Neural cell (in vitro differentiated cells): ENCODE data around the gene DAGLA. TPM values are rescaled to one million over a fixed set of nuclear protein-coding genes. Genes with fewer than 3 reads are reported as not detected.

Source experiments
- H2AFZ ChIP-seq: fragments of 200-600, 300-800 bp; sonication (generic), shearing (Covaris generic); 2 replicates; pipeline ENCODE4 v1.6.0; 2014; ENCODE audit warnings: low read depth, mild to moderate bottlenecking, antibody characterized with exemption, low read length, moderate library complexity
- H3F3A ChIP-seq: fragments of 200-600 bp; shearing (Covaris generic); 2 replicates; pipeline ENCODE4 v1.6.1; 2016; ENCODE audit warnings: mild to moderate bottlenecking, moderate library complexity, mixed read lengths, antibody characterized with exemption, low read length; ENCODE audit not compliant: insufficient read depth, poor library complexity, severe bottlenecking
- H3K27ac ChIP-seq: fragments of 200-600, 300-800 bp; sonication (generic), shearing (Covaris generic); 2 replicates; pipeline ENCODE4 v1.5.1; 2014; ENCODE audit warnings: mild to moderate bottlenecking, low read length, moderate library complexity
- H3K27me3 ChIP-seq: fragments of 300-800, 200-600 bp; sonication (generic), shearing (Covaris generic); 2 replicates; pipeline ENCODE4 v1.6.0; 2014; ENCODE audit warnings: mild to moderate bottlenecking, low read depth, low read length, moderate library complexity; ENCODE audit not compliant: insufficient read depth
- H3K36me3 ChIP-seq: fragments of 300-800, 200-600 bp; sonication (generic), shearing (Covaris generic); 2 replicates; pipeline ENCODE4 v1.5.1; 2014; ENCODE audit warnings: mild to moderate bottlenecking, antibody characterized with exemption, low read length, moderate library complexity; ENCODE audit not compliant: insufficient read depth
- H3K4me2 ChIP-seq: fragments of 300-800, 200-600 bp; sonication (generic), shearing (Covaris generic); 2 replicates; pipeline ENCODE4 v1.6.0; 2014; ENCODE audit warnings: mild to moderate bottlenecking, low read length
- H3K4me3 ChIP-seq: fragments of 300-800, 200-600 bp; sonication (generic), shearing (Covaris generic); 2 replicates; pipeline ENCODE4 v1.5.1; 2014; ENCODE audit warnings: mild to moderate bottlenecking, low read length, moderate library complexity
- H3K79me2 ChIP-seq: fragments of 200-600 bp; shearing (Covaris generic); replicated peaks from 2 replicates; pipeline ENCODE4 v1.6.0; 2014; ENCODE audit warnings: mild to moderate bottlenecking, low read length, moderate library complexity; ENCODE audit not compliant: insufficient read depth
- H3K9ac ChIP-seq: fragments of 300-800, 200-600 bp; sonication (generic), shearing (Covaris generic); 2 replicates; pipeline ENCODE4 v1.6.1; 2016; ENCODE audit warnings: mild to moderate bottlenecking, low read length, mixed read lengths
- H3K9me2 ChIP-seq: fragments of 200-600 bp; shearing (Covaris generic); 2 replicates; pipeline ENCODE4 v1.6.1; 2016; ENCODE audit warnings: mild to moderate bottlenecking, low read length, mixed read lengths; ENCODE audit not compliant: insufficient read depth
- H3K9me3 ChIP-seq: fragments of 200-600, 300-800 bp; sonication (generic), shearing (Covaris generic); 2 replicates; pipeline ENCODE4 v1.6.1; 2016; ENCODE audit warnings: mild to moderate bottlenecking, mixed run types, low read length, moderate library complexity, mixed read lengths
- H4K20me1 ChIP-seq: fragments of 200-600 bp; shearing (Covaris generic); 2 replicates; pipeline ENCODE4 v1.6.1; 2016; ENCODE audit warnings: mild to moderate bottlenecking, mixed run types; ENCODE audit not compliant: insufficient read depth
- EP300 ChIP-seq: fragments of 450-650 bp; conservative IDR thresholded peaks from 2 replicates; pipeline ENCODE4 v1.6.1; 2014; ENCODE audit warnings: antibody characterized with exemption, mild to moderate bottlenecking, moderate library complexity; ENCODE audit not compliant: poor library complexity, severe bottlenecking
- EZH2 ChIP-seq: fragments of 200-600, 300-800 bp; shearing (Covaris generic), sonication (generic); IDR thresholded peaks from 2 replicates; pipeline ENCODE4 v1.6.1; 2014; ENCODE audit warnings: antibody characterized with exemption, low read length, borderline replicate concordance, mild to moderate bottlenecking; ENCODE audit not compliant: insufficient read depth, poor library complexity, severe bottlenecking
- MXI1 ChIP-seq: fragments of 450-650 bp; conservative IDR thresholded peaks from 2 replicates; pipeline ENCODE4 v1.6.1; 2014; ENCODE audit warnings: antibody characterized with exemption, mild to moderate bottlenecking; ENCODE audit not compliant: poor library complexity, severe bottlenecking
- POLR2AphosphoS5 ChIP-seq: IDR thresholded peaks from 2 replicates; pipeline ENCODE4 v1.6.1; 2012
- RAD21 ChIP-seq: fragments of 450-650 bp; conservative IDR thresholded peaks from 2 replicates; pipeline ENCODE4 v1.6.1; 2014; ENCODE audit warnings: antibody characterized with exemption, mild to moderate bottlenecking, moderate library complexity
- SMC3 ChIP-seq: fragments of 450-650 bp; conservative IDR thresholded peaks from 2 replicates; pipeline ENCODE4 v1.6.1; 2014; ENCODE audit warnings: antibody characterized with exemption, mild to moderate bottlenecking, moderate library complexity; ENCODE audit not compliant: poor library complexity
- TAF1 ChIP-seq: IDR thresholded peaks from 2 replicates; pipeline ENCODE4 v1.6.1; 2012; ENCODE audit warnings: low read depth
- polyA plus RNA-seq: library from polyadenylated mRNA; depleted of rRNA; stranded (reverse); fragments of >200 nt; gene quantifications from 2 replicates; pipeline ENCODE4 v1.2.3, GENCODE V29; 2014
- TF ChIP-seq, protein P1 (sequence below): IDR thresholded peaks from 2 replicates; pipeline ENCODE4 v1.6.1; 2012; ENCODE audit warnings: borderline replicate concordance
- TF ChIP-seq, protein P2 (sequence below): fragments of 450-650 bp; IDR thresholded peaks from 2 replicates; pipeline ENCODE4 v1.5.1; 2014; ENCODE audit warnings: antibody characterized with exemption, mild to moderate bottlenecking, moderate library complexity; ENCODE audit not compliant: poor library complexity, severe bottlenecking

The DAGLA gene
- polyA plus RNA-seq, 1 donor from 2014 or later = 4.5 TPM

DNA sequence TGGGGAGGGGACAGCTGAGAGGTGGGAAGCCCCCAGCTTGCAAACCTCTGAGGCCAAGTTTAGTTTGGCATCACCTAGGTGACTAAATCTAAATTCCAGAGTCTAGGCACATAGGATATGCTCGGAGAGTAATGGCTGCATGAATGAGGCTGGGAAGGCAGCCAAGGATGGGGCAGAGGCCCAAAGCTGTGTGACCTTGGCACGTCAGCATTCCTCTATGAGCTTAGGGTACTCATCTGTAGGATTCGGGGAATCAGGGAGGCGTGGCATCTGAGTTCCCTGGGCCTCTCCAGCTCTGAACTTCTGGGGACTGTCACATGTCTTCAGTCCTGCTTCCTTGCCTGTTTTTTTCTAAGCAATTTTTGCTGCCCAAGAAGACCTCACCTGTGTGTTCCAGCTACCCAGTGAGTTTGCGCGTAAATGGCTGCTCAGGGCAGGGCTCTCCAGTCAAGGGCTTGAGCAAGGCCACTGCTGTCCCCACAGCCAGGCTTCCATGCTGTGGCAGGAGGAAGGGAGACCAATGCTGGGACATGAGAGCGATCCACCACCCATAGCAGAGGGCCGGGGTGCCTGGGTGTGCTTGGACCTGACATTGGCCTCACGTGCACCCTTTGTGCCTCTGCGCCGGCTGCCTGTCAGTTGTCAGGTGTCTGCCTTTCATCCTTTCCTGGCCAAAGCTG is 13.9 kb downstream of the DAGLA start:
- no peak overlapping the region for H3K27ac ChIP-seq
- no peaks in the 10 kb centered on the region for H3K79me2 ChIP-seq
- H3F3A ChIP-seq = no peaks in the 10 kb centered on the region
- H3K4me2 ChIP-seq = no peak overlapping the region
- H2AFZ ChIP-seq = no peak overlapping the region
- TF ChIP-seq TAF1 = no peak
- no peak for TF ChIP-seq RAD21
- no peak for TF ChIP-seq POLR2AphosphoS5
- TF ChIP-seq MXI1 = no peak
- TF ChIP-seq EP300 = no peak
- no peaks in the 10 kb centered on the region for H3K9me3 ChIP-seq
- H4K20me1 ChIP-seq = no peaks in the 10 kb centered on the region
- no peaks in the 10 kb centered on the region for H3K27me3 ChIP-seq
- H3K4me3 ChIP-seq = no peak overlapping the region
- H3K9ac ChIP-seq = no peak overlapping the region
- H3K9me2 ChIP-seq = no peaks in the 10 kb centered on the region
- no peaks in the 10 kb centered on the region for H3K36me3 ChIP-seq

DNA sequence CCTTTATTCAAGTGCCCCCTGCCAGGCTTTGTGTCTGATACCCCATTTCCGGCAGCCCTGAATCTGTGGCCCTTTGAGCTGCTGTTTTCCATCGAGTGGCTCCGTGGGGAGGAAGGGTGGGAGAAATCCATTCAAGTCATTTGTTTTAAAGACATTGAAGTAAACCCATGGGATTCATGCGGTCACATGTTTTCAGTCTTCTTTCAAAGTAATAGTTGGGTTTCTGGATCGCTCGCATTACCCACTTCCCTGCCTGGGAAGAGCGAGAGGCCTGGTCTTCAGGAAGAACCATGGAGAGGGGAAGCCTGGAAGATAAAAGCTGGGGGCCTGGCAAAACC is 14.4 kb downstream of the DAGLA start:
- Histone ChIP-seq H2AFZ (no peak overlapping the region), H3K27me3 (no peaks in the 10 kb centered on the region), H3K9me3 (no peaks in the 10 kb centered on the region), H3K4me3 (no peak overlapping the region), H4K20me1 (no peaks in the 10 kb centered on the region), H3K36me3 (no peaks in the 10 kb centered on the region), H3F3A (no peaks in the 10 kb centered on the region), H3K79me2 (no peaks in the 10 kb centered on the region), H3K27ac (no peak overlapping the region), H3K4me2 (no peak overlapping the region), H3K9ac (no peak overlapping the region), H3K9me2 (no peaks in the 10 kb centered on the region)
- no peak for TF ChIP-seq EZH2
- TF ChIP-seq, protein P1, sequence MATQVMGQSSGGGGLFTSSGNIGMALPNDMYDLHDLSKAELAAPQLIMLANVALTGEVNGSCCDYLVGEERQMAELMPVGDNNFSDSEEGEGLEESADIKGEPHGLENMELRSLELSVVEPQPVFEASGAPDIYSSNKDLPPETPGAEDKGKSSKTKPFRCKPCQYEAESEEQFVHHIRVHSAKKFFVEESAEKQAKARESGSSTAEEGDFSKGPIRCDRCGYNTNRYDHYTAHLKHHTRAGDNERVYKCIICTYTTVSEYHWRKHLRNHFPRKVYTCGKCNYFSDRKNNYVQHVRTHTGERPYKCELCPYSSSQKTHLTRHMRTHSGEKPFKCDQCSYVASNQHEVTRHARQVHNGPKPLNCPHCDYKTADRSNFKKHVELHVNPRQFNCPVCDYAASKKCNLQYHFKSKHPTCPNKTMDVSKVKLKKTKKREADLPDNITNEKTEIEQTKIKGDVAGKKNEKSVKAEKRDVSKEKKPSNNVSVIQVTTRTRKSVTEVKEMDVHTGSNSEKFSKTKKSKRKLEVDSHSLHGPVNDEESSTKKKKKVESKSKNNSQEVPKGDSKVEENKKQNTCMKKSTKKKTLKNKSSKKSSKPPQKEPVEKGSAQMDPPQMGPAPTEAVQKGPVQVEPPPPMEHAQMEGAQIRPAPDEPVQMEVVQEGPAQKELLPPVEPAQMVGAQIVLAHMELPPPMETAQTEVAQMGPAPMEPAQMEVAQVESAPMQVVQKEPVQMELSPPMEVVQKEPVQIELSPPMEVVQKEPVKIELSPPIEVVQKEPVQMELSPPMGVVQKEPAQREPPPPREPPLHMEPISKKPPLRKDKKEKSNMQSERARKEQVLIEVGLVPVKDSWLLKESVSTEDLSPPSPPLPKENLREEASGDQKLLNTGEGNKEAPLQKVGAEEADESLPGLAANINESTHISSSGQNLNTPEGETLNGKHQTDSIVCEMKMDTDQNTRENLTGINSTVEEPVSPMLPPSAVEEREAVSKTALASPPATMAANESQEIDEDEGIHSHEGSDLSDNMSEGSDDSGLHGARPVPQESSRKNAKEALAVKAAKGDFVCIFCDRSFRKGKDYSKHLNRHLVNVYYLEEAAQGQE = no peak
- TF ChIP-seq RAD21 = no peak
- TF ChIP-seq SMC3 = no peak

DNA sequence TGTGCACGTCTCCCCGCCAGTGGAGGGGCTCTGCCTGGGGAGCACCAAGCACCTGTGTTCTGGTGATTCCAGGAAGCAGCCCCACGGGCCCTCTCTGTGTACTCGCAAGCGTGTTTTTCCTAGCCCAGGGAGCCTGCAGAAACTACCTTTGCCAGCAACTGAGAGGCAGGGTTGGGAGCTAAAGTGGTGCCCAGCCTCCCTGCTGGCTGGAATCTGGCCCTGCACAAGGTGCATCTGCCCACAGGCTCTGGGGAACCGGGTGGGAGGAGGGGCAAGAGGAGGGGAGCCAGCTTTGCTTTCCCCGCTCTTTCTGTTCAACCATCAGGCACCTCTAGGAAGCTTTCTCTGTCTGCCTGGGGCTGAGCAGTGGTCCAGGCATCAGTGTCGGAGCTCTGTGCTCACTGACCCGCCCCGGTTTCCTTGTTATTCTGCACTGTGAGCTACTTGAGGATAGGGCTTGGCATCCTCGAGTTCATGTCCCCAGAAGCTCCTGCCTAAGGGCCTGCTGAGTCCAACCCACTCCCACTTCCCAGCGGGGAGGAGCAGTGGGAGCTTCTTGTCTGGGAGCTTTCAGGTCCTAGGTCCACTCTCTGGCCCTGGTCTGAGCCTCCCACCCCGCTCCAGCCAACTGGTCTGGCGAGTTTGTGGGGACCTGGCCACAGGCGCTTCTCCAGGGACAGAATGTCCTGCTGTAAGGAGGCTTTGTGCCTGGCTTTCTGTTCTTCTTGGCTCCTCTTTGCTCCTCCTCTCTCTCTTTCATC is 14.9 kb downstream of the DAGLA start:
- Histone ChIP-seq H3K9me3 (no peaks in the 10 kb centered on the region), H3K4me2 (no peak overlapping the region), H3K27ac (no peak overlapping the region), H3K79me2 (no peaks in the 10 kb centered on the region), H2AFZ (no peak overlapping the region), H4K20me1 (no peaks in the 10 kb centered on the region), H3K4me3 (no peak overlapping the region), H3K36me3 (no peaks in the 10 kb centered on the region), H3K27me3 (no peaks in the 10 kb centered on the region), H3K9ac (no peak overlapping the region), H3F3A (no peaks in the 10 kb centered on the region), H3K9me2 (no peaks in the 10 kb centered on the region)
- no peak for TF ChIP-seq SMC3
- TF ChIP-seq EP300 = no peak
- no peak for TF ChIP-seq TAF1
- TF ChIP-seq, protein P1 = no peak
- no peak for TF ChIP-seq MXI1
- TF ChIP-seq POLR2AphosphoS5 = no peak
- no peak for TF ChIP-seq RAD21
- TF ChIP-seq EZH2 = no peak
- TF ChIP-seq, protein P2, sequence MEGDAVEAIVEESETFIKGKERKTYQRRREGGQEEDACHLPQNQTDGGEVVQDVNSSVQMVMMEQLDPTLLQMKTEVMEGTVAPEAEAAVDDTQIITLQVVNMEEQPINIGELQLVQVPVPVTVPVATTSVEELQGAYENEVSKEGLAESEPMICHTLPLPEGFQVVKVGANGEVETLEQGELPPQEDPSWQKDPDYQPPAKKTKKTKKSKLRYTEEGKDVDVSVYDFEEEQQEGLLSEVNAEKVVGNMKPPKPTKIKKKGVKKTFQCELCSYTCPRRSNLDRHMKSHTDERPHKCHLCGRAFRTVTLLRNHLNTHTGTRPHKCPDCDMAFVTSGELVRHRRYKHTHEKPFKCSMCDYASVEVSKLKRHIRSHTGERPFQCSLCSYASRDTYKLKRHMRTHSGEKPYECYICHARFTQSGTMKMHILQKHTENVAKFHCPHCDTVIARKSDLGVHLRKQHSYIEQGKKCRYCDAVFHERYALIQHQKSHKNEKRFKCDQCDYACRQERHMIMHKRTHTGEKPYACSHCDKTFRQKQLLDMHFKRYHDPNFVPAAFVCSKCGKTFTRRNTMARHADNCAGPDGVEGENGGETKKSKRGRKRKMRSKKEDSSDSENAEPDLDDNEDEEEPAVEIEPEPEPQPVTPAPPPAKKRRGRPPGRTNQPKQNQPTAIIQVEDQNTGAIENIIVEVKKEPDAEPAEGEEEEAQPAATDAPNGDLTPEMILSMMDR = no peak
